GM21723 (cell line): ENCODE measurements around the gene GAPDH.
"Not testable (repeated sequence)": the region's sequence is repeated elsewhere in the genome, so short reads cannot be mapped to it uniquely, and the experiment has no call there.

Experiments
- ATAC-seq: cut with Tn5 transposase; IDR thresholded peaks from one replicate; pipeline ENCODE4 v1.9.1; 2021; ENCODE audit warnings: mild to moderate bottlenecking, moderate library complexity; ENCODE audit not compliant: unreplicated experiment

The GAPDH gene

DNA sequence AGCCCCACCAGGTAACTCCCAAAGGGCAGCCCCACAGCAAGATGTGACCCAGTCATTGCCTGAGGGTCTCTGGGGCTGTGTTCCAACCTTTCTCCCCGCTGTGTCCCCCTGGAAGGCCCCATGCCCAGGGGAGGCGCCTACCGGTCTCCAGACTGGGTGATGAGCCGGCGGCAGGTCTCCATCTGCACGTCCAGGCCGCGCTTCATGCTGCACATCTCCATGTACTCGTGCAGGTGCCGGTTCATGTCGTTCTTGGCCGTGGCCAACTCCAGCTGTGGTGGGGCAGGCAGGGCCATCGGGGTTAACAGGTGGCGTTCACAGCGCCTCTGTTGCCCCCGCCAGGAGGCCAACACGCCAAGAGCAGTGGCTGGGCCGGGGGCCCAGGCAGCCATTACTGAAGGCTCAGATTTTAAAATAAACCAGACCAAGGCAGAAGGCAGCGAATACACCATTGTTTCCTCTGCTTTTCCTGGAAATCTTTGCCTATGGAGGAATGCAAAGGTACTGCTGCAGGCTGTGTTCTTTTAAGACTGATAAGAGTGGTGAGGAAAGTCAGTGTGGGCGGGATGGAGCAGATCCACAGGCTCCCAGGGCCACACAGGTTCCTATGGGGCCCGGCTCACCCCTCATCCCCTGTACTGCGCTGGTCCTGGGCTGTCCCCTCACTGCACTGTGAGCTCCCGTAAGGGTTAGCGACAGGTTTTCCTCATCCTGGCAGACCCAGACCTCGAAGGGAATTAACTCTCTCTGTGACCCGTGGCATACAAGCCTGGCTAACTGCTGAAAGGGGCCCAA lies 7.3 kb downstream of the GAPDH start:
- ATAC-seq, result no peak

DNA sequence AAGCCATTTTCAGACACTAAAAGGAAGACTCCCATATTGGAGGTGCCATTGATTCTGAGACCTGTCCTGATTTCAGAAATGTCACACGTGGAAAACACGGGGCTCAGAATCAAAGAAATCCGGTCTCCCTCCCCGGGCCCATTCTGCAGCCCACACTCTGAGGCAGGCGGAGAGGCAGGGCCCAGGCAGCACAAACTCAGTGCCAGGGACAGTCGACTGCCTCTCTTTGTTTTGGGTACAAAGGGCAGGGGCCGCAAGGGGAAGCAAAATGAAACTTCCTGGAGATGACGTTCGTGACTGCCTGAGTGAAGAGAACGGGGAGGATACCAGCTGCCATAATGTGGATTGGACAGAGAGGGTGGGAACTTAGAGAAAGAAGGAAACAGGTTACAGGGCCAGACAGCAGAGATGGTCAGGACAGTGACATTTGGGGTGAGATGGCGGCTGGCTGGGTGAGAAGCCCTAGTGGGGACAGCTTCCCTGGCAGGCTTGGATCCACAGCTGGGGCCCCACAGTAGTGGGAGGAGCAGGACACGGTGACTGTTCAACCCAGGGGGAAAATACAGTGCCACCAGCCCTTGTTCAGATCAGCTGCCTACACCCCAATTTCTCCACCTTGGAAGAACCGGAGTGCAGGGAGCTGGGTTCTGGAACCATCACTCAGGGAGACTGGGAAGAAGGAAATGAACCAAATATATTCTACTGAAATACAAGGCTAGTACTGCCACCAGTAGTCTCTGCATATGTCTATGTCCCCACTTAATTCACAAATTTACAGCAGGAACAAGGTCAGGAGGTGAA lies 8.1 kb downstream of the GAPDH start:
- ATAC-seq, result no peak

DNA sequence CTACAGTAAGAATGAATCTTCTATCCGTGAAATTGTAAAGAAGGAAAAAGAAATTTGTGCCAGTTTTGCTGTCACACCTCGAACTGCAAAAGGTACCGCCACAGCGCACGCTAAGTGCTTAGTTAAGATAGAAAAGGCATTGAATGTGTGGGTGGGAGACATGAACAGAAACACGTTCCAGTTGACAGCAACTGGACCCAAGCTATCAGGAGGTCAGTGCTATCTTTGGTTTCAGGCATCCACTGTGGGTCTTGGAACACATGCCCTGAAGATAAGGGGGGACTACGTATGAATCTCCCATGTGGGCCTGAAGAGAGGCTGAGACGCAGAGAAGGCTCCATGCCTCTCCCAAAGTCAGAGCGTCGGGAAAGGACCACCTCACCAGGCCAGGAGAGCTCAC lies 11.7 kb downstream of the GAPDH start:
- ATAC-seq, result no peak

DNA sequence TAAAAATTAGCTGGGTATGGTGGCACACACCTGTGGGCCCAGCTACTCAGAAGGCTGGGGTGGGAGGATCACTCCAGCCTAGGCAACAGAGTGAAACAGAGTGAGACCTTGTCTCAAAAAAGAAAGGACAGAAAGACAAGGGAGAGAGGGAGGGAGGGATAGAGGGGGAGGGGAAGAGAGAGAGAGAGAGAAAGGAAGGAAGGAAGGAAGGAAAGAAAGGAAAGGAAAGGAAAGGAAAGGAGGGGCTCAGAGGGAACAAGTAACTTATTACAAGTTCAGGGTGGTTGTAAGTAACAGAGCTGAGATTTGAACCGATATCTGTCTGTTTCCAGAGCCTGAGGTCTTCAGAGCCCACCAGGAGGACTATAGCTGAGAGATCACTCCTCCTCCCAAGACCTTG lies 13.2 kb downstream of the GAPDH start:
- no peak for ATAC-seq

DNA sequence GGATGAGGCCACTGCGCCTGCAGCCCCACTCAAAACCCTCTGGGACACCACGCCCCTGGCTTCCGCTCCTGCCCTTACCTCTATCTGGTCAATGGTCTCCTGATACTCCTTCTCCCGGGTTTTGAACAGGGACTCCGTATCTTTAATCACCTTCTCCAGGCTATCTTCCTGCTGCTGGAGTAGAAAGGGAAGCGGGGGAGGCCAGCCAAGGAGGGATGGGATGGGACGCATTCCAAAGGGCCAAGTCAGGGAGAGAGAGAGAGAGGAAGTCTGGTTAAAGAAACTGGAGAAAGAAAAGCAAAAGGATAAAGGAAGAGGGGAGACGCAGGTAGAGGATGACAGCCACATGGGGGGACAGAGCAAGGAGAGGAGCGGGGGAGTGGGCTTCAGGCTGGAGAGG lies 13.7 kb downstream of the GAPDH start:
- no peak for ATAC-seq

DNA sequence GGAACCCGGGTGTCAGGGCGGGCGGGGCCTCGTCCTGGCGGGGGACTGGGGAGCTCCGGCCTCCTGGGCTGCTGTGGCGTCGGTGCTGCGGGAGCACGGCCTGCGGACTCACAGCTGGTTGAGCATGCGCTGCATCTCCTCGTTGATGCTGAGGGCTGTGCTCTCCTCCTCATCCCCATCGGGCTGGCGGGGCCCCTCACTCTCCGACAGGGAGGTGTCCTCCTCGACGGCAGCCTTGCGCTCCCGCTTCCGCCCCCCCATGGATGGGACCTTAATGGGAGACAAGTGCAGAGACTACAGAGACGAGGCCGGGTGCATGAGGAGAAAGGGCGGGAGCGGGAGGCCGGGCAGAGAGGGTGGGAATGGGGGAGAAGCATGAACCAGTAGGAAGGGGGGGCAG lies 14.2 kb downstream of the GAPDH start:
- ATAC-seq, result no peak

DNA sequence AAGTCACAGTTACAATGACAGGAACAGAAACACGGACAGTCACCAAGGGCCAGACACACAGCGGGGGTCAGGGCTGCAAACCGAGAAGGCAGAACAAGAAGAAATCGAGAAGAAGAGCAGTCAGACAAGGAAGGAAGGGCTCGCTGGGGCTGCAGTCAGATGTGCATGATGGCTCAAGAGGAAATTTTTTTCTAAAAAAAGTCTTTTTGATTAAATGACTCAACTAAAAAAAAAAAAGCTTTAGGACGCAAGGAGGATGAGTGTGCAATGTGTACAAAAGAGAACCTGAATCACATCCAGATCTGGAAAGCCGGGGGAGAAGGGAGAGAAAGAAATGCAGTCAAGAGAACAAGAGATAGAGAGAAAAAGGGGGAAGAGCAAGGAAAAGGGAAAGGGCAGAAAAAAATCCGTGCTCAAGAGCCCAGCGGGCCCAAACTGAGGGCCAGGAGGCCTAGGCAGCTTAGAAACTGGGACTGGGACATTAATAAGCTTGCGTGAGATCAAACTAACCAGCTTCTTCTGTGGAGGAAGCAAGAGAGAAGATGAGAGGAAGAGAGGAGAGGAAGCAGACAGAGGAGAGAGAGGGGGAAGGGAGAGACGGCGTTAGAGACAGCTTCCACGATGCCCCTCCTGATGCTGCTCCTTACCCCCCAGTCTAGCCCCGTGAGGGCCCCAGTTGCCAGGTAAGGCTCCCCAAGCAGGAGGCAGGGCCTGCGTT lies 14.8 kb downstream of the GAPDH start:
- no peak for ATAC-seq

DNA sequence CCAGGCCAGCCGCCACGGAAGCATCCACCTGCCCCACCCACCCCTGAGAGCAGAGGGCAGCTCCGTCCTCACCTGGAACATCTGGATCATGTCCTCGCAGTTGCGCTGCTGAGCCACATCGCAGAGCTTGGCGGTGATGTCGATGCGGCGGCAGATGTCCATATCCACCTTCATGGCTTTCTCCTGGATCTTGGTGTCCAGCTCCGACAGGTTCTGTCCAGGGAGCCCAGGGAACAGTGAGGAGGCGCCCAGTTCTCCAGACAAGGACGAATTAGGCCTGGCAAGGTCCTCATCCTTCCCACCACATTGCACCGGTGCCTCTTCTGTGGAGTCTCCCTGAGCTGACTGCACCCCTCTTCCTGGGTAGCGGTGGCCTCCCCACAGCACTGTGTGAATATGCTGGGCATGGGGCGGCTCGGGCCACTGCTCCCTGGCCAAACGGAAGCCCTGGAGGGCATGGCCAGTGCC lies 15.4 kb downstream of the GAPDH start:
- no peak for ATAC-seq

DNA sequence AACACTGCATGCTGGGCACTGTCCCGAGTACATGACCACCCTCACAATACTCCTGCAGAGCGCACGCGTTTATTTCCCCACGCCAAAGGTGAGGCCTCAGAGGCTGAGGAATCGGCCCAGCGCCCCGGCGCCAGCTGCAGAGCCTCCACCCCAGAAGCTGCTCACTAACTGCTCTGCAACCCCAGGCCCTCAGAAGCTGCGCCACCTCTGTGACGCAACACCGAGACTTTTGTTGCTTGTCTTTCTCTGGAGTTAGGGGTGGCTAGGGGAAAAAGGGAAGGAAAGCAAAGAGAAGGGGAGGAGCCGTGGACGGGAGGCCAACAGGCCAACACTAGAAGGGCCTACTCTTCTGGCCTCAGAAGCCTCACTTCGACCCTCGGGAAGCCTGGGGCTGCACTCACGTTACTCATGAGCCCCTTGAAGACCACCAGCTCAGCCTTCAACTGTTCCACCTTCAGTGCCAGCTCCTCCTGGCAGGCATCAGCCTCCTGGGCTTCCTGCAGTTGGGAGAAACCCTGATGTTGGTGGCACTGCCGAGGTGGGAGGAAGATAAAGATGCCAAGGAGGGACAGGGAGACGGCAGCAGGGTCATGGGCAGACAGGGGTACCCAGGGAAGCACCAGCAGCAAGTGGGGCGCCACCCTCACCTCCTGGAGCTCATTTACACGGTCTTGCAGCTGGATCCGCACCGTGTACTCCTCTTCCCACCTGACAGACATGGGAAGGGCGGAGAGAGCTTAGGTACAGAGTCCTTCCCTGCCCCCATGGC lies 16.2 kb downstream of the GAPDH start:
- no peak for ATAC-seq

DNA sequence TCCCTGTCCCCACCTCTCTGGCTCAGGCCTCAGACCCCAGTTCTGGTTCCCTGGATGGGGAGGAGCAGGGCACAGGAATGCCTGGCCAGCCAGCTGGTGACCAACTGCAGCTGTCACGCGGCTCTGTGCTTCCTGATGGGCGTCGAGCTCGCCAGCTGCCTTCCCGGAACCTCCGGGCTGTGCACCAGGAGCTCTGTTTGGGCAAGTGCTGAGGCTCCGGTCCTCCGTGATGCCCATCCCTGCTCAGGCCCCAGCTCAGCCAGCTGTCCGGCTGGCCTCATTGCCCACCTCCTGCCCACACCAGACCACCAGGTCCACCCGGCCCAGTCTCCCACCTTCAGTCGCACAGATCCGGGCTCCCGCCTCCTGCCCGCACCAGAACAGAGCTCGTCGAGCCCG lies 16.7 kb downstream of the GAPDH start:
- ATAC-seq, result no peak

DNA sequence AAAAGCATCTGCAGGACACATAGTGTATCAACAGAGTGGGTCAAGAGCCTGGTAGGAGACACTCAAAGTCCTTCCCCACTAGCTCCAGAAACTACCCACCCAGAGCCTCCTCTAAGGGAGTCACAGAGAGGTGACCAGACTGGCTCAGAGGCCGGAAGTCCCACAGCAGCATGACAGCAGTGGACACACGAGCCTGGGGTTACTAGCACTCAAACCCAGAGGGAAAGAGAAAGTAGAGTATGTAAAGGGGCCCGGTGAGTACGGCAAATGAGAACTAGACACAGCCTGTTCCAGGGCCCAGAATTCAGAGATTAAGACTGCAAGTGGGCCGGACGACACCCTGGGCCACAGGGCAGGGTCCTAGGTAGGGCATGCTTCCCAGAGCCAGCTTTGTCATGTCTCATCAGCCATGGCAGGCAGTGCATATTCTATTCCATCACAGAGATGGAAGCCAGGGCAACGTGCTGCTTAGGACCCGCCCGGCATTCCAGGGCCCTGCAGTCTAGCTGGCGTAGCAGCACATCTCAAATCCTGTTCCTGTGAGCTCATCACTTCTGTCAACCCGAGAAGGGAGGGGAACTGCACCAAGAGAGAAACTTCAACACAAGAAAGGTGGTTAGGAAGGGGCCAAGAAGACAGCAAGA lies 17.3 kb downstream of the GAPDH start:
- ATAC-seq, result no peak

DNA sequence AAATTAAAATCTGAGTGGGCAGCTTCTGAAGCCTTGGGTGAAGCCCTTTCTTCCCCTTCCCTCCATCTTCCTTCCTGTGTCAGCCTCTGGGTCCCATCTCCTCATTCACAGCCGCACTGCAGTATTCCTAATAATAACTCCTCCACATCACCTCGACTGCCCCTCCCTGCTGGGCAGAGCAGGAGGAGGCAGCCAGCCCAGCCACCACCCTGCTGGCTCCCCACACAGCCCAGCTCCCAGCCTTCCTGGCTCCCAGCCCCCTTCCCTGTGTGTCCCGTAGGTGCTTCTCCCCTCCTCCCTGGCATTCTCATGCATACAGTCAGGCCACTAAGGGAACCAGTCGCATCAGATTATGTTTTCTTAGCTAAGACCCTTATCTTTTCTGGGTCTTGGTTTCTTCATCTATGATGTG lies 17.8 kb downstream of the GAPDH start:
- no peak for ATAC-seq

DNA sequence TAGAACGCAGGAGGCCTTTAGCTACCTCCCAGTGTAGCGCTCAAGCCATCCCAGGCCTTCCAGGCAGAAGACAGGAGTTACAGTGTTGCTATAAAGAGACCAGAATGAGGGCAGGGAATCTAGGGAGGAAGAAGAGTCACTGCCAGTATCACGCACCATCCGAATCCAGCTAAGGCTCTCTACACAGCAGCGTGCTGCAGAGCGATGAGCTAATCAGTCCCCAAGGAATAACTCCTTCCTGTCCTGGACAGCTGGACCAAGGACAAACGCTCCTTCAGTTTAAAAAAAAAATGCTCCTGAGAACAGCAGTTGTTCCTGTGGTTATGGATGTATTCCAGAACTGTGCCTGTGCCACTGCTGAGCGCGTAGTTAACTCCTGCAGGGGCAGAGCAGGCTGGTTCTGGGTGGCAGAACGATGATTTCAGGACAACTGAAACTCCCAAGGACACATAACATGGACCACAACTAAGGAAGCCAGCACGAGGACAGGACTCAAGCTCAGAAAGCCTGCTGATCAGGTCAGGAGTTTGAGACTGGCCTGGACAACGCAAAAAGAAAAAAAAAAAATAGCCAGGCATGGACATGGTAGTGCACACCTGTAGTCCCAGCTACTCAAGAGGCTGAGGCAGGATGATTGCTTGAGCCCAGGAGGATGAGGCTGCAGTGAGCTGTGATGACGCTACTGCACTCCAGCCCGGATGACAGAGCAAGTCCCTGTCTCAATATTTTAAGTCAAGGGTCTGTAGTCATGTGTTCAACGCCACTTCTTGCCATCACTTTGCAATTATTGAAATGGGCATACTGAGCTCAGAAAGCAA lies 18.9 kb downstream of the GAPDH start:
- ATAC-seq, result no peak

DNA sequence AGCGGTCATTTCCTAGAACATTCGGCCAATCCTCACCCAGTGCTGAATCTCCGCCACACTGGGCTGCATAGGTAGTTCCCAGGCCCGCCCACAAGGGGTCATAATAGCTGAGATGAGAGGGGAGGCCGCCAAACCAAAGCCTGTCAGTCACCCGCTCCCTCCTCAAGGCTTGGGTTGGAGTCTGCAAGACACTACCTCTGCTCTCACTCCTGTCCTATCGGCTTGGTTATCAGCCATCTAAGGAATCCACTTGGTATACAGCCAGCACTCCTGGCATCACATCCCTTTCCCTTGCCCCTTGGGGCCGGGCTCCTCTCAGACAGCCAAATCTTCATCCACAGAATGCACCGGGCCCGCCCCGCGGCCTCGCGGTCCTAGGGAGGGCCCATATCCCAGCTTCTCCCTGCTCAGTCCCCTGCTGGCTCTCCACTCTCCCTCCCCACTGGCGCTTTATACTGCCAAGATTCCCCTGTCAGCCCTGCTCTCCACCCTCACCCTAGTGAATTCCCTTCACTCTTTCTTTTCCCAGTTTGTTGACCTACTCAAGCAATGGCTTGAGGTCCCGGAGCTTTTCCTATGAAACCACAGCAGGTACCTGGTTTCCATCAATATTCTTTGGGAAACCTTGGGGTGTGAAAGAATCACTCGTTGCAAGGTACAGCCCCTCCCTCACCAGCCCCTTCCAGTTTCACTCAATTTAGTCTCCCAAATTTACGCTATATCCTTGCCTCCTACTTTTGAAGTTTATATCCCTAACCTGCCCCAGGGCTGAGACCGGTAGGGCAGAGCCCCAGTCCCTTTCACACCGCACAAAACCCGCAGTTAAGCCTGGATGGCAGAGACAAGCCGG lies 20.1 kb downstream of the GAPDH start:
- ATAC-seq, result peak; percentile 48

DNA sequence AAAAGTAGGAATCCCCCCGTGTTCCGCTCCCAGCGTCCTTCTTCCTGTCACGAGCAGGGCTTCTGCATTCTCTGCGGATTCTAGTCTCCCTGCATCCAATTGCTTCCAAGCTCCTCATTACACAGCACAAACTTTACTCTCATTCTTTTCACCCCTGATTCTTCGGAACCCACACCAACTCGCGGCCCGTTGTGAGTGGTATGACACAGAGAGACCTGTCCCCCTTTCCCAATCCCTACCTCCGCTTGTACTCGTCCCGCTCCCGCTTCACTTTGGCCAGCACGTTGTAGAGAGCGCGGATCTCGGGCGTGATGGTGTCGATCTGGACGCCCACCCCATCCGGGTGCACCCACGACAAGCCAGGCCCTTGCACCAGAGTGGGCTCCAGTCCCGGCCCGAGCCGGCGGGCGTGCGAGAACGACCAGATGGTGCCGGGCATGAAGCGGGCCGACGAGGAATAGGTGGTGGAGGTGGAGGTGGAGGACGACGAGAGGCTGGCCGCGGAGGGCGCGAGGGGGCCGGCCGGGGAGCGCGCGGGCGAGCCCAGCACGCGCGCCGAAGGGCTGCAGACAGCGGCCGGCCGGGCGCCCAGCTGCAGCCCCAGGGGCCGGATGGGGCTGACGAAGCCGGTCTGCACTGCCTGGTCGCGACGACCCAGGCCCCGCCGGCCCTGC lies 20.8 kb downstream of the GAPDH start:
- ATAC-seq, result peak; percentile 15

DNA sequence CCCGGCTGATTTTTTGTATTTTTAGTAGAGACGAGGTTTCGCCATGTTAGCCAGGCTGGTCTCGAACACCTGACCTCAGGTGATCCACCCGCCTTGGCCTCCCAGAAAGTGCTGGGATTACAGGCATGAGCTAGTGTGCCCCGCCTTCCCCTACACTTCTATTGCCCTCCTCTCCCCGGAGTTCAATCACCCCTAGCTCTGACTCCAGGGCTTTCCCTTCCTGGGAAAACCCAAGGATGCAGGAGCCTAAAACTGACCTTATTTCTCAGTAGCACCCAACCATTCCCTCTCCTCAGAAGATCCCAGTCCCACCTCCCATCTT lies 22.1 kb downstream of the GAPDH start:
- not testable (repeated sequence) for ATAC-seq

DNA sequence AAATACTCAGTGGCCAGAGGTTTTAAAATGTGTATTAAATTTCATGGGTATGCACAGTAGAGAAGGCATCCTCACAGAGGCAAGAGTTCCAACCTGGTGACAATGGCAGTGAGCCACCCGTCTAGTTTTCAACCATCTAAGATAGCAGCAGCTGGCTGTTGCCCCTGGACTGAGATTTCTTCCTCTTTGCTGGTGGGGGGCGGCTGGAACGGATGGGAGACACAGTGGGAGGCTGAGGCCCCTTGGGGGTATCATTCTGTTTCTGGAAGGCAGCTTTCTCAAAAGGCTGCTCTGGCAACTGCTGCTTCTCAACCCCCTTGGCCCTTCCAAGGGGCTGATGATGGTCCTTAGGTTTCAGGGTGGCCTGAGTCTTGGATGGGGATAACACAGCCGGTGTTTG lies 22.5 kb downstream of the GAPDH start:
- ATAC-seq, result no peak
